ENCODE measurements around the gene MBOAT7. TPM values are rescaled to one million over a fixed set of nuclear protein-coding genes. Genes with fewer than 3 reads are reported as not detected.
A peak's percentile ranks its signal among the peaks of the same experiment; 100 is the strongest.

Gene MBOAT7
- total and polyA plus RNA-seq, 2 donors (not counting 3 experiments of a cell fraction or from before 2014, with no cell fraction given): 204 to 218 TPM

GRCh38 chr19:54154603-54155345 lies 34.6 kb downstream of the MBOAT7 start:
- Histone ChIP-seq H3K27me3 (ENCODE audit: control insufficient read depth in 2 of 2, insufficient read depth in 2 of 2, low read length in 2 of 2) (no peaks in the 10 kb centered on the region), H3K9me1 (replicated peaks; ENCODE audit: control insufficient read depth, extremely low read depth, insufficient read depth, low read length) (no peaks in the 10 kb centered on the region), H3K4me3 (replicated peaks in 1 of 3; ENCODE audit: insufficient read depth in 1 of 3, low read depth in 1 of 3, low read length in 3 of 3) (no peak overlapping the region), H3K4me2 (ENCODE audit: insufficient read depth, low read length) (no peak overlapping the region), H4K20me1 (replicated peaks; ENCODE audit: control insufficient read depth, extremely low read depth, insufficient read depth, low read length) (no peaks in the 10 kb centered on the region), H3K27ac (ENCODE audit: insufficient read depth, low read depth, low read length) (no peak overlapping the region), H3K4me1 (ENCODE audit: control insufficient read depth, extremely low read depth, insufficient read depth, low read length) (peaks cover 10% of the 10 kb centered on the region), H2AFZ (ENCODE audit: low read depth, low read length) (no peak overlapping the region), H3K36me3 (ENCODE audit: control insufficient read depth in 2 of 2, extremely low read depth in 1 of 2, insufficient read depth in 2 of 2, low read length in 2 of 2) (peaks cover 13 to 62% of the 10 kb centered on the region in 2 experiments), H3K9ac (replicated peaks; ENCODE audit: extremely low read depth, insufficient read depth, low read length) (no peak overlapping the region), H3K9me3 (replicated peaks; ENCODE audit: control insufficient read depth, insufficient read depth, low read length) (no peaks in the 10 kb centered on the region), H3K79me2 (ENCODE audit: control insufficient read depth, insufficient read depth, low read length) (peaks cover 4% of the 10 kb centered on the region)
- ChIA-PET CTCF (no interaction called here), POLR2A (no interaction called here)
- BruUV-seq (replicated peaks): no TSS peak
- no peak for TF ChIP-seq JUN (IDR thresholded peaks at IDR 0.05; ENCODE audit: borderline replicate concordance, insufficient read depth, insufficient read length, low read depth)
- TF ChIP-seq POLR2AphosphoS5 (IDR thresholded peaks at IDR 0.05; ENCODE audit: insufficient read depth, low read depth, low read length): no peak
- dilution Hi-C loops (cut with MboI; ENCODE audit: extremely low pct_ligation_motif_present, low sequenced_read_pairs): no loop called here
- intact Hi-C loops (cut with micrococcal nuclease): no loop called here
- peak; percentile 35 for FAIRE-seq
- no peak for DNase-seq (ENCODE audit: low read depth, low spot score)

GRCh38 chr19:54153731-54154326 lies 35.6 kb downstream of the MBOAT7 start:
- no peak overlapping the region for H3K4me3 ChIP-seq (replicated peaks in 1 of 3; ENCODE audit: insufficient read depth in 1 of 3, low read depth in 1 of 3, low read length in 3 of 3)
- H3K4me2 ChIP-seq (ENCODE audit: insufficient read depth, low read length): no peak overlapping the region
- H3K27me3 ChIP-seq (ENCODE audit: control insufficient read depth in 2 of 2, insufficient read depth in 2 of 2, low read length in 2 of 2): no peaks in the 10 kb centered on the region
- H3K27ac ChIP-seq (ENCODE audit: insufficient read depth, low read depth, low read length): no peak overlapping the region
- H3K36me3 ChIP-seq (ENCODE audit: control insufficient read depth in 2 of 2, extremely low read depth in 1 of 2, insufficient read depth in 2 of 2, low read length in 2 of 2): peaks cover 15 to 68% of the 10 kb centered on the region in 2 experiments
- dilution Hi-C loops (cut with MboI; ENCODE audit: extremely low pct_ligation_motif_present, low sequenced_read_pairs): no loop called here
- intact Hi-C loops (cut with micrococcal nuclease): no loop called here
- DNase-seq (ENCODE audit: low read depth, low spot score) (no peak), FAIRE-seq (no peak)
- no TSS peak for BruUV-seq (replicated peaks)
- POLR2A ChIA-PET: no interaction called here
- no peak overlapping the region for H2AFZ ChIP-seq (ENCODE audit: low read depth, low read length)
- no peak for TF ChIP-seq MYC (IDR thresholded peaks at IDR 0.05; ENCODE audit: low read depth, low read length)
- no peak for TF ChIP-seq POLR2A (IDR thresholded peaks at IDR 0.05; ENCODE audit: low read depth, low read length)
- TF ChIP-seq FOS (IDR thresholded peaks at IDR 0.05; ENCODE audit: borderline replicate concordance, insufficient read depth, low read length): no peak
- no peak for TF ChIP-seq POLR2AphosphoS5 (IDR thresholded peaks at IDR 0.05; ENCODE audit: insufficient read depth, low read depth, low read length)
- TF ChIP-seq CTCF (IDR thresholded peaks at IDR 0.05; ENCODE audit: extremely low read depth in 1 of 2, insufficient read depth in 1 of 2, low read depth in 1 of 2, low read length in 2 of 2): no peak
- TF ChIP-seq GATA2 (IDR thresholded peaks at IDR 0.05; ENCODE audit: insufficient read depth, insufficient read length, low read depth, low read length): no peak
- TF ChIP-seq MAX (IDR thresholded peaks at IDR 0.05; ENCODE audit: insufficient read depth, insufficient read length): no peak
- TF ChIP-seq JUN (IDR thresholded peaks at IDR 0.05; ENCODE audit: borderline replicate concordance, insufficient read depth, insufficient read length, low read depth): no peak
- TF ChIP-seq EZH2 (IDR thresholded peaks at IDR 0.05; ENCODE audit: borderline replicate concordance, low read depth, low read length, severe bottlenecking): no peak
- no peaks in the 10 kb centered on the region for H3K9me3 ChIP-seq (replicated peaks; ENCODE audit: control insufficient read depth, insufficient read depth, low read length)
- CTCF ChIA-PET: no interaction called here
- peaks cover 7% of the 10 kb centered on the region for H3K4me1 ChIP-seq (ENCODE audit: control insufficient read depth, extremely low read depth, insufficient read depth, low read length)
- H3K9me1 ChIP-seq (replicated peaks; ENCODE audit: control insufficient read depth, extremely low read depth, insufficient read depth, low read length): no peaks in the 10 kb centered on the region
- H3K9ac ChIP-seq (replicated peaks; ENCODE audit: extremely low read depth, insufficient read depth, low read length): no peak overlapping the region
- H3K79me2 ChIP-seq (ENCODE audit: control insufficient read depth, insufficient read depth, low read length): peaks cover 4% of the 10 kb centered on the region
- no peaks in the 10 kb centered on the region for H4K20me1 ChIP-seq (replicated peaks; ENCODE audit: control insufficient read depth, extremely low read depth, insufficient read depth, low read length)
